Right lobe of liver (tissue), 4 donors: Measurements from ENCODE around the gene ELMO1.

Experiments used
- POLR2A ChIP-seq: fragments of 450-650 bp; IDR thresholded peaks from one replicate; pipeline ENCODE4 v1.6.1; 2017; ENCODE audit warnings: antibody characterized with exemption, mild to moderate bottlenecking
- TF ChIP-seq, protein P1 (sequence below), 4 donors: fragments of 200-600 bp in 3 of 4; fragments of 450-650 bp in 1 of 4; IDR thresholded peaks; one replicate each; pipeline versions ENCODE4 v1.5.1 to v1.8.0; 2016 to 2022; ENCODE audit warnings: antibody characterized with exemption in 4 of 4, mild to moderate bottlenecking in 2 of 4
- donor health status: DM: no; HTN: no; CAD: no.
- donor health status: DM: no; HTN: no; CAD: no.
- donor health status: DM: no; HTN: yes; CAD: no.

GRCh38 chr7:37336259-37336658, 112.4 kb downstream of the ELMO1 start:
- TF ChIP-seq, protein P1, sequence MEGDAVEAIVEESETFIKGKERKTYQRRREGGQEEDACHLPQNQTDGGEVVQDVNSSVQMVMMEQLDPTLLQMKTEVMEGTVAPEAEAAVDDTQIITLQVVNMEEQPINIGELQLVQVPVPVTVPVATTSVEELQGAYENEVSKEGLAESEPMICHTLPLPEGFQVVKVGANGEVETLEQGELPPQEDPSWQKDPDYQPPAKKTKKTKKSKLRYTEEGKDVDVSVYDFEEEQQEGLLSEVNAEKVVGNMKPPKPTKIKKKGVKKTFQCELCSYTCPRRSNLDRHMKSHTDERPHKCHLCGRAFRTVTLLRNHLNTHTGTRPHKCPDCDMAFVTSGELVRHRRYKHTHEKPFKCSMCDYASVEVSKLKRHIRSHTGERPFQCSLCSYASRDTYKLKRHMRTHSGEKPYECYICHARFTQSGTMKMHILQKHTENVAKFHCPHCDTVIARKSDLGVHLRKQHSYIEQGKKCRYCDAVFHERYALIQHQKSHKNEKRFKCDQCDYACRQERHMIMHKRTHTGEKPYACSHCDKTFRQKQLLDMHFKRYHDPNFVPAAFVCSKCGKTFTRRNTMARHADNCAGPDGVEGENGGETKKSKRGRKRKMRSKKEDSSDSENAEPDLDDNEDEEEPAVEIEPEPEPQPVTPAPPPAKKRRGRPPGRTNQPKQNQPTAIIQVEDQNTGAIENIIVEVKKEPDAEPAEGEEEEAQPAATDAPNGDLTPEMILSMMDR (IDR thresholded peaks at IDR 0.05) = no peak
- no peak for TF ChIP-seq POLR2A
